ENCODE data around the gene PTPRT. TPM values are rescaled to one million over a fixed set of nuclear protein-coding genes. Genes with fewer than 3 reads are reported as not detected.

PTPRT gene
- polyA plus RNA-seq, 2 of the 4 experiments (the other 2 are of a cell fraction): not detected

GRCh38 chr20:42886801-42887200, 302.9 kb downstream of the PTPRT start (continued):
- TF ChIP-seq PBX3 (IDR thresholded peaks at IDR 0.05) (no peak), HOXB13 (CRISPR knock-in tag; IDR thresholded peaks at IDR 0.05; ENCODE audit: low read depth) (no peak), TP53 (CRISPR knock-in tag; IDR thresholded peaks at IDR 0.05) (no peak), EHF (CRISPR knock-in tag; IDR thresholded peaks at IDR 0.05) (no peak), HDAC2 (IDR thresholded peaks at IDR 0.05) (no peak)

- no peak for TF ChIP-seq HOXB5 (CRISPR knock-in tag; IDR thresholded peaks at IDR 0.05)
- no peak for TF ChIP-seq CEBPB (IDR thresholded peaks at IDR 0.05)
- no peak for TF ChIP-seq ELK1 (IDR thresholded peaks at IDR 0.05; ENCODE audit: low read depth, low read length)
- TF ChIP-seq ZNF302 (CRISPR knock-in tag; IDR thresholded peaks at IDR 0.05): no peak
- no peak for TF ChIP-seq ZSCAN20 (CRISPR knock-in tag; IDR thresholded peaks at IDR 0.05)
- TF ChIP-seq HEYL (CRISPR knock-in tag; IDR thresholded peaks at IDR 0.05): no peak
- TF ChIP-seq TFCP2L1 (CRISPR knock-in tag; IDR thresholded peaks at IDR 0.05): no peak
- FAIRE-seq: no peak
- H3K4me2 ChIP-seq: no peak overlapping the region
- DNase-seq (ENCODE audit: low read depth in 1 of 2, low spot score in 1 of 2): no peak
- no peaks in the 10 kb centered on the region for H3K4me1 ChIP-seq
- H3K4me3 ChIP-seq: no peak overlapping the region
- H3K9me3 ChIP-seq: no peaks in the 10 kb centered on the region
- 7% methylated on average over 6 of the region's 6 CpGs for WGBS (ENCODE audit: missing lambda C conversion rate)
- ChIA-PET CTCF (no interaction called here), POLR2A (no interaction called here)
- H3K27ac ChIP-seq: no peak overlapping the region
- ATAC-seq: no peak
Measured at GRCh38 chr20:42886046-42886445, 303.7 kb downstream of the PTPRT start.

- H3K27ac ChIP-seq: no peak overlapping the region
- POLR2A ChIA-PET: no interaction called here
- FAIRE-seq (no peak), ATAC-seq (no peak), DNase-seq (ENCODE audit: low read depth in 1 of 2, low spot score in 1 of 2) (no peak)
- no peaks in the 10 kb centered on the region for H3K9me3 ChIP-seq
- TF ChIP-seq CTCF (IDR thresholded peaks at IDR 0.05) (no peak), CEBPB (IDR thresholded peaks at IDR 0.05) (no peak), BCL3 (IDR thresholded peaks at IDR 0.05) (no peak), ZSCAN20 (CRISPR knock-in tag; IDR thresholded peaks at IDR 0.05) (no peak), FOSL2 (IDR thresholded peaks at IDR 0.05) (no peak), FOSL2 (CRISPR knock-in tag; IDR thresholded peaks at IDR 0.05) (no peak), SREBF2 (IDR thresholded peaks at IDR 0.05) (no peak), HOXB5 (CRISPR knock-in tag; IDR thresholded peaks at IDR 0.05) (no peak), PBX3 (IDR thresholded peaks at IDR 0.05) (no peak)
- no peak overlapping the region for H3K4me2 ChIP-seq
- H3K4me3 ChIP-seq: no peak overlapping the region
- WGBS (ENCODE audit: missing lambda C conversion rate): 3% methylated on average over 2 of the region's 2 CpGs
- H3K4me1 ChIP-seq: no peaks in the 10 kb centered on the region
- CTCF ChIA-PET: no interaction called here
Measured at GRCh38 chr20:42875581-42875980, 314.1 kb downstream of the PTPRT start.

Data from A549 (cell line).